Ishikawa (cell line): ENCODE measurements around the gene MMP26.

ENCODE experiments used
- CEBPB ChIP-seq: IDR thresholded peaks from 2 replicates; pipeline ENCODE4 v1.6.1; 2012
- CREB1 ChIP-seq: IDR thresholded peaks from 2 replicates; pipeline ENCODE4 v1.6.1; 2012; ENCODE audit warnings: low read depth
- EP300 ChIP-seq: IDR thresholded peaks from 2 replicates; pipeline ENCODE4 v1.6.1; 2012; ENCODE audit warnings: borderline replicate concordance
- FOXM1 ChIP-seq: IDR thresholded peaks from 2 replicates; pipeline ENCODE4 v1.6.1; 2012; ENCODE audit warnings: low read depth, borderline replicate concordance
- MAX ChIP-seq: IDR thresholded peaks from 2 replicates; pipeline ENCODE4 v1.6.1; 2012
- NFIC ChIP-seq: IDR thresholded peaks from 2 replicates; pipeline ENCODE4 v1.6.1; 2012
- RAD21 ChIP-seq: IDR thresholded peaks from 2 replicates; pipeline ENCODE4 v1.6.1; 2012; ENCODE audit warnings: low read depth
- REST ChIP-seq: IDR thresholded peaks from 2 replicates; pipeline ENCODE4 v1.6.1; 2012; ENCODE audit warnings: low read depth, mild to moderate bottlenecking
- TAF1 ChIP-seq: IDR thresholded peaks from 2 replicates; pipeline ENCODE4 v1.6.1; 2012; ENCODE audit warnings: low read depth, mild to moderate bottlenecking
- TCF12 ChIP-seq: IDR thresholded peaks from 2 replicates; pipeline ENCODE4 v1.6.1; 2012; ENCODE audit warnings: low read depth
- TEAD4 ChIP-seq: IDR thresholded peaks from 2 replicates; pipeline ENCODE4 v1.6.1; 2012
- YY1 ChIP-seq: IDR thresholded peaks from 2 replicates; pipeline ENCODE4 v1.6.1; 2012; ENCODE audit warnings: low read depth
- ZBTB7A ChIP-seq: IDR thresholded peaks from 2 replicates; pipeline ENCODE4 v1.6.1; 2012; ENCODE audit warnings: low read depth

- TF ChIP-seq CREB1 (no peak), YY1 (no peak), TAF1 (no peak), FOXM1 (no peak), RAD21 (no peak), CEBPB (no peak), TEAD4 (no peak), REST (no peak), NFIC (no peak), TCF12 (no peak), EP300 (no peak), ZBTB7A (no peak), MAX (no peak)
Measured at GRCh38 chr11:4695442-4695841, 9.1 kb upstream of the MMP26 start.
